ENCODE measurements around the gene SP2. TPM values are rescaled to one million over a fixed set of nuclear protein-coding genes. Genes with fewer than 3 reads are reported as not detected.

Gene SP2
- total and polyA plus RNA-seq, 2 donors (not counting 1 experiment from before 2014, with no cell fraction given) = 25.4 to 32.5 TPM

DNA sequence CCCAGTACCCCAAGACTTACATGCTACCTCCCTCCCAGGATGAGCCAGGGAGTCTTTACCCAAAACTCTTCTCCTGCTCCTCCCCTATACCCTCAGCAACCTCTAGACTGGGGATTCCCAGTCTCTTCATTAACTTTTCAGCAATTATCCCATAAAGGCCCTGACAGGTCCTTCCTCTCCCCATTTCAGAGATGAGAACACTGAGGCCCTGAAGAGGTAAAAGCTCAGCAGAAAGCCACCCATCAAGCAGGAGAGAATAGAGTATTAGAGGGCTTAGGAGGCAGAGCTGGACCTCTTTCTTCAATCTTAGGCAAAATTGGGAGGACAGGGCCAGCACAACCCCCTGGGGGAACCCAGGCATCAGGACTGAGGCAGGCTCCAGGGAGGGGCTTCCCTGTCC lies 39.2 kb upstream of the SP2 start:
- H3K9me3 Mint-ChIP-seq (ENCODE audit: insufficient read depth) = no peaks in the 10 kb centered on the region
- no peak overlapping the region for H2AFZ ChIP-seq (ENCODE audit: insufficient read depth, low read depth, low read length, poor library complexity, severe bottlenecking)
- no peak overlapping the region for H3K9ac ChIP-seq (ENCODE audit: low read length)
- no peak overlapping the region for H3K4me3 ChIP-seq (ENCODE audit: control extremely low read depth in 1 of 5, extremely low read depth in 1 of 5, insufficient read depth in 1 of 5, low read depth in 2 of 5, low read length in 4 of 5)
- peaks cover 9% of the 10 kb centered on the region for H3K4me1 Mint-ChIP-seq
- ChIA-PET POLR2A (no interaction called here), CTCF (interaction anchor here (2.8 kb wide), 1 partner anchor 14 kb away, joined by 12 read pairs; no protein-coding TSS in a partner anchor)
- H3K27me3 Mint-ChIP-seq = peaks cover 76% of the 10 kb centered on the region
- H3K4me2 ChIP-seq (replicated peaks; ENCODE audit: low read depth, low read length, poor library complexity, severe bottlenecking) = no peak overlapping the region
- H3K4me1 ChIP-seq (ENCODE audit: control insufficient read depth in 2 of 2, insufficient read depth in 2 of 2, low read length in 2 of 2) = peaks cover 8% of the 10 kb centered on the region in 2 donors
- no peaks in the 10 kb centered on the region for H3K79me2 ChIP-seq (ENCODE audit: control insufficient read depth, insufficient read depth, low read length)
- no peak overlapping the region for H3K4me3 Mint-ChIP-seq
- no peak overlapping the region for H3K27ac Mint-ChIP-seq
- DNase-seq (no peak), ATAC-seq (ENCODE audit: low read depth) (no peak)
- no peaks in the 10 kb centered on the region for H3K36me3 ChIP-seq (replicated peaks in 1 of 2; ENCODE audit: control extremely low read depth in 1 of 2, control insufficient read depth in 1 of 2, extremely low read depth in 1 of 2, insufficient read depth in 2 of 2, low read length in 1 of 2)
- no peaks in the 10 kb centered on the region for H3K9me3 ChIP-seq (ENCODE audit: control extremely low read depth in 1 of 3, control insufficient read depth in 2 of 3, insufficient read depth in 1 of 3, low read length in 2 of 3)
- peaks cover 0 to 61% (median 26%) of the 10 kb centered on the region in 4 experiments for H3K27me3 ChIP-seq (replicated peaks in 1 of 4; ENCODE audit: control extremely low read depth in 1 of 4, control insufficient read depth in 3 of 4, insufficient read depth in 4 of 4, low read length in 3 of 4)
- TF ChIP-seq CTCF (IDR thresholded peaks at IDR 0.05) (no peak), EZH2 (IDR thresholded peaks at IDR 0.05; ENCODE audit: borderline replicate concordance, insufficient read depth, low read depth, low read length, poor library complexity, severe bottlenecking) (no peak)
- no peaks in the 10 kb centered on the region for H4K20me1 ChIP-seq (ENCODE audit: control insufficient read depth, insufficient read depth, low read length, poor library complexity, severe bottlenecking)
- H3K27ac ChIP-seq (ENCODE audit: low read length in 2 of 2) = no peak overlapping the region
- intact Hi-C loops (cut with micrococcal nuclease) = no loop called here

GRCh38 chr17:47857551-47858455 lies 38.2 kb upstream of the SP2 start:
- Histone ChIP-seq H3K9me3 (ENCODE audit: control extremely low read depth in 1 of 3, control insufficient read depth in 2 of 3, insufficient read depth in 1 of 3, low read length in 2 of 3) (peaks cover 0 to under 1% (median 0%) of the 10 kb centered on the region in 3 donors), H3K9ac (ENCODE audit: low read length) (no peak overlapping the region), H2AFZ (ENCODE audit: insufficient read depth, low read depth, low read length, poor library complexity, severe bottlenecking) (no peak overlapping the region), H3K4me2 (replicated peaks; ENCODE audit: low read depth, low read length, poor library complexity, severe bottlenecking) (no peak overlapping the region), H3K36me3 (replicated peaks in 1 of 2; ENCODE audit: control extremely low read depth in 1 of 2, control insufficient read depth in 1 of 2, extremely low read depth in 1 of 2, insufficient read depth in 2 of 2, low read length in 1 of 2) (no peaks in the 10 kb centered on the region), H4K20me1 (ENCODE audit: control insufficient read depth, insufficient read depth, low read length, poor library complexity, severe bottlenecking) (no peaks in the 10 kb centered on the region), H3K79me2 (ENCODE audit: control insufficient read depth, insufficient read depth, low read length) (no peaks in the 10 kb centered on the region), H3K4me1 (ENCODE audit: control insufficient read depth in 2 of 2, insufficient read depth in 2 of 2, low read length in 2 of 2) (no peaks in the 10 kb centered on the region), H3K27me3 (replicated peaks in 1 of 4; ENCODE audit: control extremely low read depth in 1 of 4, control insufficient read depth in 3 of 4, insufficient read depth in 4 of 4, low read length in 3 of 4) (peaks cover 0 to 51% (median 17%) of the 10 kb centered on the region in 4 experiments), H3K4me3 (ENCODE audit: control extremely low read depth in 1 of 5, extremely low read depth in 1 of 5, insufficient read depth in 1 of 5, low read depth in 2 of 5, low read length in 4 of 5) (no peak overlapping the region), H3K27ac (ENCODE audit: low read length in 2 of 2) (no peak overlapping the region)
- Mint-ChIP-seq H3K9me3 (ENCODE audit: insufficient read depth) (no peaks in the 10 kb centered on the region), H3K4me3 (no peak overlapping the region), H3K27me3 (peaks cover 66% of the 10 kb centered on the region), H3K27ac (no peak overlapping the region), H3K4me1 (peaks cover 2% of the 10 kb centered on the region)
- intact Hi-C loops (cut with micrococcal nuclease) = no loop called here
- WGBS (ENCODE audit: insufficient coverage) = 55% methylated on average over 13 of the region's 16 CpGs
- DNase-seq (no peak), ATAC-seq (ENCODE audit: low read depth) (no peak)
- ChIA-PET CTCF (interaction anchor here (1.2 kb wide), 1 partner anchor 13 kb away, joined by 4 read pairs; no protein-coding TSS in a partner anchor), POLR2A (no interaction called here)
- TF ChIP-seq EZH2 (IDR thresholded peaks at IDR 0.05; ENCODE audit: borderline replicate concordance, insufficient read depth, low read depth, low read length, poor library complexity, severe bottlenecking) = no peak
- no peak for TF ChIP-seq CTCF (IDR thresholded peaks at IDR 0.05)

Data from B cell (primary cell).